ENCODE data around the gene MDFIC2.
A peak's percentile ranks its signal among the peaks of the same experiment; 100 is the strongest.

Gene MDFIC2

DNA sequence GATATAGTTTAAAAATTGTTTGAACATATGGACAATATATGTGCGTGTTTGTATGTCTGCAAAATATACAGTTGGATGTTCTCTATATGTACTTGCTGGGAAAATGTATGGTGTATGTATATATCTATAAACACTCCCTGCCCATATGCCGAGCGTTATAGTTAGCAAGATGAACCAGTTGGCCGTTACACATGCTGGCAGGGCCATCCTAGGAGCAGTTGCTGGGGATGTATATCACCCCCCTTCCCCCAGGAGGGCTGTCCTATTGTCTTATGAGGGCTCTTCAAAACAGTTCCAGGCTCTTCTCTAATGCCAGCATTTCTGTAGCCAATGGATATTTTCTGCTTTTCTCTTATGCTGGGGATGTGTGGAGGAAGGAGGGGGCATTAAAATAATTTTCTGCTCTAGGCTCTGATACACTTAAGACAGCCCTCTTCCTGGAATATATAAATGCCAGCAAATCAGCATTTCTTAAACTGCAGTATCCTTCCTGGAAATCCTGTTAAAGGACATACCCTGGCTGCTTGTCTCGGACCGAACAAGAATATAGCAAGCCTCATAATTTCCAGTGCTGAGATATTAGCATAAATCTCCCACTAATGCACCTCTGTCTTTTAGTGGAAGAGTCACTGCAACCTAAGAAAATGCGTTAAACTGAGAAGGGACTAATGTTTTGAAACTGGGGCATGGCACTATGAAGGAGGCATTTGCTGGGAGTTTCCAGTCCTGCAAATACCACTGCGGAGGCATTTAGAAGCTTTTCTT, 134.4 kb downstream of the MDFIC2 start:
- no peak for DNase-seq

- no peak for DNase-seq
Observed at GRCh38 chr3:70176224-70176623, 136.2 kb downstream of the MDFIC2 start.

DNA sequence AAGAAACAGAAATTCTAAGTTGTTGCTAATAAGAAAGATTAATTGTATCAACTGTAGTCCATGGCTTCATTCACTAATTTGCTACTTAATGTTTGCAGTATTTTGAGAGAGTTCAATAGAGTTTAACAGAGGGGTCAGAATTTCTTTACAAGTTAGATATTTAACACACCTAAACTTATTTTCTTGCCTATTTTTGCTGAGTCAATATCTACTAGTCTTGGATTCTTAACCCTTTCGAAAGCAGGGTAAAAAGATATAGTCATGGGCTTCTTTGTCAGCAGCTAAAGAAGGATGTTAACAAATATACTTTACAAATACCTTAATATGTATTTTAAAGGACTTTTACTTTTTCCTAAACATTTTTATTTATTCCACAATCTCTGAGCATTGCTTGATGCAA, 155.6 kb downstream of the MDFIC2 start:
- DNase-seq: no peak

DNA sequence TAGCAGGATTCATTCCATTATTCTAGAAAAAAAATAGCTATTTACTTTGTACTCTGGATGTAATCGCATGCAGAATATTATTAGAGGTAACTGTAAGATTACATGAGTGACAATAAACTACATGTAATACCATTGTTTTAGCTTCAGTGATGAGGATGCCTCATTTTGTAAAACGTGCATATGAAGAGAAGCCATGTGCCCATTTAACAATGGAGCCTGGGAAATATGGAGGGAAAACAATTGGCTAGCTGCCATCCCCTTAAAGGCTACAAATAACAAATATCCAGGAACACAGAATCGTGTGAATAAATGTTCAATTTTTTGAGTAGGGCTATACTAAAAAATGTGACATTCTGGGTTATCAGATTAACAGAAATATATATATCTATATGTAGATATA, 161.8 kb downstream of the MDFIC2 start:
- peak; percentile 1 for DNase-seq

- no peak for DNase-seq
Observed at GRCh38 chr3:70149714-70150400, 162.6 kb downstream of the MDFIC2 start.

Measured in NCI-H1105 treated with DMSO at 0.1 percent for 48 hours (cell line).